Ovary (tissue), 9 donors: ENCODE results near the gene C1QA. TPM values are rescaled to one million over a fixed set of nuclear protein-coding genes. Genes with fewer than 3 reads are reported as not detected.

ENCODE experiments used
- DNase-seq, 5 donors: peaks; one replicate each; pipeline ENCODE4 v3.0.0-alpha.2; 2019 to 2020
- H3K27ac ChIP-seq, 2 donors: fragments of 200-600 bp; one replicate each; pipeline versions ENCODE4 v1.5.1 to v1.8.0; 2019 to 2022
- H3K27me3 ChIP-seq: fragments of 200-600 bp; one replicate; pipeline ENCODE4 v1.8.0; 2022
- H3K36me3 ChIP-seq: fragments of 200-600 bp; sonication (generic); one replicate; pipeline ENCODE4 v1.5.1; 2019
- H3K4me1 ChIP-seq: one replicate; pipeline ENCODE4 v1.8.1; 2013; ENCODE audit warnings: mild to moderate bottlenecking, moderate library complexity; ENCODE audit not compliant: insufficient read depth
- H3K4me3 ChIP-seq: fragments of 200-600 bp; sonication (generic); one replicate; pipeline ENCODE4 v1.5.1; 2017
- H3K9me3 ChIP-seq, 2 donors: fragments of 200-600 bp in 1 of 2; sonication (generic) in 1 of 2; one replicate each; pipeline versions ENCODE4 v1.5.1 to v1.8.1; 2013 to 2019; ENCODE audit warnings: mild to moderate bottlenecking in 1 of 2, moderate library complexity in 1 of 2
- CTCF ChIP-seq, 3 donors: fragments of 450-650 bp in 2 of 3; fragments of 200-600 bp in 1 of 3; IDR thresholded peaks; one replicate each; pipeline versions ENCODE4 v1.5.1 to v1.8.0; 2016 to 2022; ENCODE audit warnings: antibody characterized with exemption in 3 of 3, mild to moderate bottlenecking in 1 of 3
- EP300 ChIP-seq: sonication (generic); formaldehyde crosslinking; IDR thresholded peaks from one replicate; pipeline ENCODE4 v1.6.1; 2017; ENCODE audit warnings: antibody characterized with exemption
- POLR2A ChIP-seq: fragments of 450-650 bp; IDR thresholded peaks from one replicate; pipeline ENCODE4 v1.6.1; 2017; ENCODE audit warnings: antibody characterized with exemption, mild to moderate bottlenecking, moderate library complexity
- WGBS, 3 donors: extraction: QIAGEN DNeasy Blood & Tissue Kit in 1 of 3; methylation state at CpG; one replicate each; pipeline versions ENCODE4 v1.1.5 to v1.1.7; 2013 to 2017; 5-methylcytosine and 5-hydroxymethylcytosine counted together
- intact Hi-C, 4 donors: fragments of 100-400 bp; cut with DNase I; formaldehyde crosslinking; loops; one replicate each; pipeline versions ENCODE4 v1.11.0 to v1.15.1; 2022 to 2023
- polyA plus RNA-seq, 2 donors: library from polyadenylated mRNA; stranded (reverse); fragments of 200-250 nt in 1 of 2; fragments of 350-450 nt in 1 of 2; fragmentation: Illumina TruSeq in 1 of 2; extraction: RNeasy Lipid Tissue Mini Kit (QIAGEN cat#74804) in 1 of 2; gene quantifications; one replicate each; pipeline ENCODE4 v1.2.3, GENCODE V29; 2013 to 2014
- total RNA-seq, 7 donors: library from RNA; depleted of rRNA in 2 of 7; stranded (reverse); fragments of >200 nt in 2 of 7; fragmentation: NEBNext Ultra II Directional in 3 of 7; extraction: Animal tissue kit (Norgen Biotek cat#: 25700) in 3 of 7; gene quantifications; one replicate each; pipeline versions ENCODE4 v1.1.0 to v1.2.4, GENCODE V29; 2016 to 2023
- donor health status: DM: no; HTN: no; CAD: no; lungs with moderate emphysema.
- donor health status: DM: no; HTN: no; CAD: no.
- donor health status: Bipolar disorder and iron deficiency.
- donor health status: DM: yes; HTN: yes; CAD: no.
- donor health status: DM: no; HTN: no; CAD: no.
- donor health status: DM: yes; HTN: yes; CAD: no.

C1QA gene
- total and polyA plus RNA-seq, 9 donors: 26.8 to 89.6 (median 52.7) TPM

- WGBS, 3 donors: 26 to 40% (median 29%) methylated on average over 2 of the region's 2 CpGs
- no peak for DNase-seq
- H3K27ac ChIP-seq: no peak overlapping the region
- no peaks in the 10 kb centered on the region for H3K4me1 ChIP-seq
- no peak overlapping the region for H3K4me3 ChIP-seq
- H3K27me3 ChIP-seq: no peaks in the 10 kb centered on the region
- no peak for TF ChIP-seq EP300
- no peak for TF ChIP-seq CTCF (IDR thresholded peaks at IDR 0.05)
- TF ChIP-seq POLR2A: no peak
- intact Hi-C loops: no loop called here
- H3K9me3 ChIP-seq: no peaks in the 10 kb centered on the region
- no peaks in the 10 kb centered on the region for H3K36me3 ChIP-seq
These were observed 6.5 kb upstream of the C1QA start for GRCh38 chr1:22629886-22630285.

GRCh38 chr1:22633697-22634463 is 2.5 kb upstream of the C1QA start:
- DNase-seq: no peak
- intact Hi-C loops: no loop called here
- no peaks in the 10 kb centered on the region for H3K27me3 ChIP-seq
- no peaks in the 10 kb centered on the region for H3K9me3 ChIP-seq
- H3K27ac ChIP-seq: no peak overlapping the region
- H3K4me3 ChIP-seq: no peak overlapping the region
- no peaks in the 10 kb centered on the region for H3K4me1 ChIP-seq
- H3K36me3 ChIP-seq: no peaks in the 10 kb centered on the region
- TF ChIP-seq EP300: no peak
- no peak for TF ChIP-seq CTCF (IDR thresholded peaks at IDR 0.05)
- TF ChIP-seq POLR2A: no peak
- 81 to 91% (median 90%) methylated on average over 10 of the region's 10 CpGs for WGBS, 3 donors

GRCh38 chr1:22635436-22635835 is 992 bp upstream of the C1QA start:
- no peak overlapping the region for H3K27ac ChIP-seq
- no peaks in the 10 kb centered on the region for H3K4me1 ChIP-seq
- intact Hi-C loops: no loop called here
- 53 to 60% (median 58%) methylated on average over 5 to 7 of the region's 7 CpGs for WGBS, 3 donors
- no peaks in the 10 kb centered on the region for H3K36me3 ChIP-seq
- DNase-seq: no peak
- H3K4me3 ChIP-seq: no peak overlapping the region
- H3K27me3 ChIP-seq: no peaks in the 10 kb centered on the region
- TF ChIP-seq EP300: no peak
- TF ChIP-seq CTCF (IDR thresholded peaks at IDR 0.05): no peak
- no peak for TF ChIP-seq POLR2A
- H3K9me3 ChIP-seq: no peaks in the 10 kb centered on the region

- no peak for DNase-seq
- TF ChIP-seq EP300: no peak
- no peak for TF ChIP-seq POLR2A
- no peak for TF ChIP-seq CTCF (IDR thresholded peaks at IDR 0.05)
- Histone ChIP-seq H3K36me3 (no peaks in the 10 kb centered on the region), H3K4me3 (no peak overlapping the region), H3K27me3 (no peaks in the 10 kb centered on the region), H3K9me3 (no peaks in the 10 kb centered on the region), H3K4me1 (peaks cover 3% of the 10 kb centered on the region), H3K27ac (no peak overlapping the region)
- intact Hi-C loops: no loop called here
- WGBS, 3 donors: 75 to 82% (median 78%) methylated on average over 6 of the region's 6 CpGs
These were observed 499 bp downstream of the C1QA start for GRCh38 chr1:22636927-22637326.
